Astrocyte of the spinal cord (primary cell): Measurements from ENCODE around the gene LDOC1.
A peak's percentile ranks its signal among the peaks of the same experiment; 100 is the strongest.
"Not testable (repeated sequence)": the region's sequence is repeated elsewhere in the genome, so short reads cannot be mapped to it uniquely, and the experiment has no call there.

Experiments
- DNase-seq: peaks from one replicate; pipeline ENCODE4 v3.0.0; 2011; ENCODE audit warnings: low read depth, low spot score
- H3K4me3 ChIP-seq: 2 replicates; pipeline ENCODE4 v1.5.1; 2011; ENCODE audit warnings: low read depth, mild to moderate bottlenecking, low read length, moderate library complexity
- CTCF ChIP-seq: IDR thresholded peaks from 2 replicates; pipeline ENCODE4 v1.5.1; 2012; ENCODE audit warnings: low read depth, mild to moderate bottlenecking, low read length, inconsistent platforms
- in situ Hi-C: cut with HindIII; loops from 2 replicates; pipeline ENCODE4 v1.10.0; 2017; ENCODE audit warnings: low sequenced_read_pairs

The LDOC1 gene

GRCh38 chrX:141176586-141177451, at the start of gene LDOC1:
Gene LDOC1 (minus strand): TSS chrX:141177129. CDS start chrX:141177021, 108 bp downstream.
- in situ Hi-C loops: no loop called here
- TF ChIP-seq CTCF: no peak
- H3K4me3 ChIP-seq: peak within 1 kb of the TSS; percentile 66
- DNase-seq: peak; percentile 78

- no peak for TF ChIP-seq CTCF
- in situ Hi-C loops: no loop called here
- H3K4me3 ChIP-seq: no peak overlapping the region
- DNase-seq: peak; percentile 8
Observed at GRCh38 chrX:141221611-141222010, 44.7 kb upstream of the LDOC1 start.

- H3K4me3 ChIP-seq: no peak overlapping the region
- in situ Hi-C loops: no loop called here
- TF ChIP-seq CTCF: no peak
- peak; percentile 81 for DNase-seq
Observed at GRCh38 chrX:141220342-141221008, 43.5 kb upstream of the LDOC1 start.

GRCh38 chrX:141214196-141214595, 37.3 kb upstream of the LDOC1 start:
- no peak for TF ChIP-seq CTCF
- DNase-seq: peak; percentile 6
- in situ Hi-C loops: no loop called here
- H3K4me3 ChIP-seq: no peak overlapping the region

- DNase-seq: no peak
- H3K4me3 ChIP-seq: no peak overlapping the region
- in situ Hi-C loops: no loop called here
- no peak for TF ChIP-seq CTCF
Observed at GRCh38 chrX:141201962-141202361, 25.0 kb upstream of the LDOC1 start.

- DNase-seq, H3K4me3 ChIP-seq, in situ Hi-C loops: not testable (repeated sequence)
Observed at GRCh38 chrX:141188573-141188972, 11.6 kb upstream of the LDOC1 start.

- in situ Hi-C loops: no loop called here
- TF ChIP-seq CTCF: no peak
- no peak for DNase-seq
Observed at GRCh38 chrX:141185366-141185765, 8.4 kb upstream of the LDOC1 start.

More at GRCh38 chrX:141185366-141185765, 8.4 kb upstream of the LDOC1 start:
- no peak overlapping the region for H3K4me3 ChIP-seq
